MM.1S (cell line): ENCODE results near the gene CX3CL1.

Experiments
- EZH2phosphoT487 ChIP-seq: fragments of 300-600 bp; sonication (generic); IDR thresholded peaks from 2 replicates; pipeline ENCODE4 v1.6.1; 2018; ENCODE audit warnings: antibody characterized with exemption, low read length
- TF ChIP-seq, protein P1 (sequence below): fragments of 300-600 bp; sonication (generic); IDR thresholded peaks from 2 replicates; pipeline ENCODE4 v1.5.1; 2016; ENCODE audit warnings: antibody characterized with exemption, low read length, mixed read lengths

DNA sequence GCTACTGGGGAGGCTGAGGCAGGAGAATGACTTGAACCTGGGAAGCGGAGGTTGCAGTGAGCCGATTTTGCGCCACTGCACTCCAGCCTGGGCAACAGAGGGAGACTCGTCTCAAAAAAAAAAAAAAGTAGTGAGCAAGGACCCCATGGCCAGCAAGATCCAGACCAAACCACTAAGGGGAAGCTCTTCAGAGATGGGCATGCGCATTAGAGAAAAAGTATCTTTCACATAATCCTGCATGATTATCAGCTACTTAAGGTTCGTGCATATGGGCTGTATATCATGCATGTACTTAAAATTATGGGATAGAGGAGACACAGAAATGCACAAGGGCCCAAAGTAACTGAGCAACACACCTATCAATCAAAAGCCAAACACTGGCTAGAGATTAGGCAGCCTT lies 24.4 kb upstream of the CX3CL1 start:
- TF ChIP-seq, protein P1, sequence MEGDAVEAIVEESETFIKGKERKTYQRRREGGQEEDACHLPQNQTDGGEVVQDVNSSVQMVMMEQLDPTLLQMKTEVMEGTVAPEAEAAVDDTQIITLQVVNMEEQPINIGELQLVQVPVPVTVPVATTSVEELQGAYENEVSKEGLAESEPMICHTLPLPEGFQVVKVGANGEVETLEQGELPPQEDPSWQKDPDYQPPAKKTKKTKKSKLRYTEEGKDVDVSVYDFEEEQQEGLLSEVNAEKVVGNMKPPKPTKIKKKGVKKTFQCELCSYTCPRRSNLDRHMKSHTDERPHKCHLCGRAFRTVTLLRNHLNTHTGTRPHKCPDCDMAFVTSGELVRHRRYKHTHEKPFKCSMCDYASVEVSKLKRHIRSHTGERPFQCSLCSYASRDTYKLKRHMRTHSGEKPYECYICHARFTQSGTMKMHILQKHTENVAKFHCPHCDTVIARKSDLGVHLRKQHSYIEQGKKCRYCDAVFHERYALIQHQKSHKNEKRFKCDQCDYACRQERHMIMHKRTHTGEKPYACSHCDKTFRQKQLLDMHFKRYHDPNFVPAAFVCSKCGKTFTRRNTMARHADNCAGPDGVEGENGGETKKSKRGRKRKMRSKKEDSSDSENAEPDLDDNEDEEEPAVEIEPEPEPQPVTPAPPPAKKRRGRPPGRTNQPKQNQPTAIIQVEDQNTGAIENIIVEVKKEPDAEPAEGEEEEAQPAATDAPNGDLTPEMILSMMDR = no peak
- no peak for TF ChIP-seq EZH2phosphoT487
